Measurements from ENCODE around the gene MIAT. TPM values are rescaled to one million over a fixed set of nuclear protein-coding genes. Genes with fewer than 3 reads are reported as not detected.

MIAT gene
- total RNA-seq, 1 experiment from 2014 or later = 0.33 TPM

- H3K9me3 ChIP-seq (ENCODE audit: control insufficient read depth, insufficient read depth, low read depth, low read length) = no peaks in the 10 kb centered on the region
- intact Hi-C loops (cut with micrococcal nuclease; ENCODE audit: unreplicated experiment) = no loop called here
- DNase-seq (ENCODE audit: low read depth, low spot score) (no peak), ATAC-seq (no peak)
- H3K4me3 ChIP-seq (ENCODE audit: low read depth in 2 of 2, low read length in 2 of 2) = no peak overlapping the region
- POLR2A ChIA-PET = no interaction called here
- CTCF ChIA-PET = no interaction called here
- no peaks in the 10 kb centered on the region for H3K4me1 ChIP-seq (ENCODE audit: control insufficient read depth, insufficient read depth, low read length)
- BruUV-seq (replicated peaks) = no TSS peak
- in situ Hi-C loops (cut with HindIII; ENCODE audit: low pct_unique_long_range_greater_than_20kb, low sequenced_read_pairs) = no loop called here
- TF ChIP-seq, protein P1, sequence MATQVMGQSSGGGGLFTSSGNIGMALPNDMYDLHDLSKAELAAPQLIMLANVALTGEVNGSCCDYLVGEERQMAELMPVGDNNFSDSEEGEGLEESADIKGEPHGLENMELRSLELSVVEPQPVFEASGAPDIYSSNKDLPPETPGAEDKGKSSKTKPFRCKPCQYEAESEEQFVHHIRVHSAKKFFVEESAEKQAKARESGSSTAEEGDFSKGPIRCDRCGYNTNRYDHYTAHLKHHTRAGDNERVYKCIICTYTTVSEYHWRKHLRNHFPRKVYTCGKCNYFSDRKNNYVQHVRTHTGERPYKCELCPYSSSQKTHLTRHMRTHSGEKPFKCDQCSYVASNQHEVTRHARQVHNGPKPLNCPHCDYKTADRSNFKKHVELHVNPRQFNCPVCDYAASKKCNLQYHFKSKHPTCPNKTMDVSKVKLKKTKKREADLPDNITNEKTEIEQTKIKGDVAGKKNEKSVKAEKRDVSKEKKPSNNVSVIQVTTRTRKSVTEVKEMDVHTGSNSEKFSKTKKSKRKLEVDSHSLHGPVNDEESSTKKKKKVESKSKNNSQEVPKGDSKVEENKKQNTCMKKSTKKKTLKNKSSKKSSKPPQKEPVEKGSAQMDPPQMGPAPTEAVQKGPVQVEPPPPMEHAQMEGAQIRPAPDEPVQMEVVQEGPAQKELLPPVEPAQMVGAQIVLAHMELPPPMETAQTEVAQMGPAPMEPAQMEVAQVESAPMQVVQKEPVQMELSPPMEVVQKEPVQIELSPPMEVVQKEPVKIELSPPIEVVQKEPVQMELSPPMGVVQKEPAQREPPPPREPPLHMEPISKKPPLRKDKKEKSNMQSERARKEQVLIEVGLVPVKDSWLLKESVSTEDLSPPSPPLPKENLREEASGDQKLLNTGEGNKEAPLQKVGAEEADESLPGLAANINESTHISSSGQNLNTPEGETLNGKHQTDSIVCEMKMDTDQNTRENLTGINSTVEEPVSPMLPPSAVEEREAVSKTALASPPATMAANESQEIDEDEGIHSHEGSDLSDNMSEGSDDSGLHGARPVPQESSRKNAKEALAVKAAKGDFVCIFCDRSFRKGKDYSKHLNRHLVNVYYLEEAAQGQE (IDR thresholded peaks at IDR 0.05; ENCODE audit: insufficient read depth in 1 of 2, low read depth in 2 of 2, low read length in 1 of 2) = no peak
- TF ChIP-seq, protein P2, sequence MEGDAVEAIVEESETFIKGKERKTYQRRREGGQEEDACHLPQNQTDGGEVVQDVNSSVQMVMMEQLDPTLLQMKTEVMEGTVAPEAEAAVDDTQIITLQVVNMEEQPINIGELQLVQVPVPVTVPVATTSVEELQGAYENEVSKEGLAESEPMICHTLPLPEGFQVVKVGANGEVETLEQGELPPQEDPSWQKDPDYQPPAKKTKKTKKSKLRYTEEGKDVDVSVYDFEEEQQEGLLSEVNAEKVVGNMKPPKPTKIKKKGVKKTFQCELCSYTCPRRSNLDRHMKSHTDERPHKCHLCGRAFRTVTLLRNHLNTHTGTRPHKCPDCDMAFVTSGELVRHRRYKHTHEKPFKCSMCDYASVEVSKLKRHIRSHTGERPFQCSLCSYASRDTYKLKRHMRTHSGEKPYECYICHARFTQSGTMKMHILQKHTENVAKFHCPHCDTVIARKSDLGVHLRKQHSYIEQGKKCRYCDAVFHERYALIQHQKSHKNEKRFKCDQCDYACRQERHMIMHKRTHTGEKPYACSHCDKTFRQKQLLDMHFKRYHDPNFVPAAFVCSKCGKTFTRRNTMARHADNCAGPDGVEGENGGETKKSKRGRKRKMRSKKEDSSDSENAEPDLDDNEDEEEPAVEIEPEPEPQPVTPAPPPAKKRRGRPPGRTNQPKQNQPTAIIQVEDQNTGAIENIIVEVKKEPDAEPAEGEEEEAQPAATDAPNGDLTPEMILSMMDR (IDR thresholded peaks at IDR 0.05) = no peak
- TF ChIP-seq TCF7L2 (IDR thresholded peaks at IDR 0.05; ENCODE audit: low read depth, low read length) (no peak), SIN3A (IDR thresholded peaks at IDR 0.05; ENCODE audit: borderline replicate concordance, insufficient read depth, low read depth, low read length) (no peak), POLR2AphosphoS5 (IDR thresholded peaks at IDR 0.05; ENCODE audit: low read depth, low read length) (no peak)
- no peaks in the 10 kb centered on the region for H3K27me3 ChIP-seq (ENCODE audit: control insufficient read depth, insufficient read depth, low read length)
- H3K27ac ChIP-seq (ENCODE audit: low read length) = no peak overlapping the region
- no peaks in the 10 kb centered on the region for H3K36me3 ChIP-seq (ENCODE audit: control insufficient read depth, insufficient read depth, low read length)
Measured at GRCh38 chr22:26707581-26707980, 50.2 kb downstream of the MIAT start.

- H3K27ac ChIP-seq (ENCODE audit: low read length) = no peak overlapping the region
- DNase-seq (ENCODE audit: low read depth, low spot score) = no peak
- H3K27me3 ChIP-seq (ENCODE audit: control insufficient read depth, insufficient read depth, low read length) = no peaks in the 10 kb centered on the region
- H3K36me3 ChIP-seq (ENCODE audit: control insufficient read depth, insufficient read depth, low read length) = no peaks in the 10 kb centered on the region
- ChIA-PET POLR2A (no interaction called here), CTCF (no interaction called here)
- intact Hi-C loops (cut with micrococcal nuclease; ENCODE audit: unreplicated experiment) (no loop called here), in situ Hi-C loops (cut with HindIII; ENCODE audit: low pct_unique_long_range_greater_than_20kb, low sequenced_read_pairs) (no loop called here)
- H3K9me3 ChIP-seq (ENCODE audit: control insufficient read depth, insufficient read depth, low read depth, low read length) = no peaks in the 10 kb centered on the region
- H3K4me1 ChIP-seq (ENCODE audit: control insufficient read depth, insufficient read depth, low read length) = no peaks in the 10 kb centered on the region
- no peak overlapping the region for H3K4me3 ChIP-seq (ENCODE audit: low read depth in 2 of 2, low read length in 2 of 2)
- ATAC-seq = no peak
- BruUV-seq (replicated peaks) = no TSS peak
- TF ChIP-seq SIN3A (IDR thresholded peaks at IDR 0.05; ENCODE audit: borderline replicate concordance, insufficient read depth, low read depth, low read length) (no peak), TCF7L2 (IDR thresholded peaks at IDR 0.05; ENCODE audit: low read depth, low read length) (no peak)
Measured at GRCh38 chr22:26708256-26709009, 51.0 kb downstream of the MIAT start.
